SU-DHL-6 (cell line): ENCODE measurements around the gene NPAP1.

ENCODE experiments used
- H2AFZ ChIP-seq: fragments of 200-600 bp; sonication (generic); 2 replicates; pipeline ENCODE4 v1.6.1; 2014; ENCODE audit warnings: low read depth, mild to moderate bottlenecking, moderate library complexity, mixed read lengths, antibody characterized with exemption, low read length; ENCODE audit not compliant: severe bottlenecking
- H3F3A ChIP-seq: fragments of 200-600 bp; shearing (Covaris generic); 2 replicates; pipeline ENCODE4 v1.6.0; 2016; ENCODE audit warnings: antibody characterized with exemption, mild to moderate bottlenecking; ENCODE audit not compliant: insufficient read depth
- H3K27ac ChIP-seq: fragments of 200-600 bp; sonication (generic); 2 replicates; pipeline ENCODE4 v1.5.1; 2016; ENCODE audit warnings: low read depth, mild to moderate bottlenecking, low read length, moderate library complexity, mixed read lengths
- H3K27me3 ChIP-seq: fragments of 200-600 bp; sonication (generic), shearing (Covaris generic); 2 replicates; pipeline ENCODE4 v1.6.0; 2014; ENCODE audit warnings: mild to moderate bottlenecking, low read length
- H3K36me3 ChIP-seq: fragments of 200-600 bp; sonication (generic); 2 replicates; pipeline ENCODE4 v1.6.1; 2014; ENCODE audit warnings: mild to moderate bottlenecking, low read length, mixed read lengths
- H3K4me2 ChIP-seq: fragments of 300-600, 200-600 bp; shearing (Covaris generic), sonication (generic); 2 replicates; pipeline ENCODE4 v1.6.0; 2014; ENCODE audit warnings: low read length, low read depth, mild to moderate bottlenecking; ENCODE audit not compliant: poor library complexity, severe bottlenecking
- H3K4me3 ChIP-seq: fragments of 200-600 bp; sonication (generic); 2 replicates; pipeline ENCODE4 v1.5.1; 2014; ENCODE audit warnings: antibody characterized with exemption, low read length, mild to moderate bottlenecking, mixed read lengths; ENCODE audit not compliant: insufficient read depth, poor library complexity, severe bottlenecking
- H3K79me2 ChIP-seq: fragments of 200-600 bp; sonication (generic); 2 replicates; pipeline ENCODE4 v1.6.1; 2014; ENCODE audit warnings: mild to moderate bottlenecking, low read length, moderate library complexity; ENCODE audit not compliant: insufficient read depth
- H3K9ac ChIP-seq: fragments of 200-600 bp; sonication (generic); 2 replicates; pipeline ENCODE4 v1.7.0; 2014; ENCODE audit warnings: mild to moderate bottlenecking, low read length
- H3K9me2 ChIP-seq: fragments of 200-600 bp; sonication (generic); replicated peaks from 2 replicates; pipeline ENCODE4 v1.6.1; 2014; ENCODE audit warnings: low read length; ENCODE audit not compliant: insufficient read depth
- H3K9me3 ChIP-seq: fragments of 200-600 bp; sonication (generic); 2 replicates; pipeline ENCODE4 v1.6.1; 2014; ENCODE audit warnings: low read length, mixed read lengths; ENCODE audit not compliant: insufficient read depth
- H4K20me1 ChIP-seq: fragments of 200-600 bp; sonication (generic); 2 replicates; pipeline ENCODE4 v1.6.1; 2014; ENCODE audit warnings: low read depth, mild to moderate bottlenecking, antibody characterized with exemption, low read length, moderate library complexity, mixed read lengths
- CTCF ChIP-seq: fragments of 200-600 bp; sonication (generic); IDR thresholded peaks from one replicate; pipeline ENCODE4 v1.5.1; 2017; ENCODE audit warnings: antibody characterized with exemption, mild to moderate bottlenecking, low read length, moderate library complexity; ENCODE audit not compliant: insufficient read depth, poor library complexity, severe bottlenecking
- EZH2phosphoT487 ChIP-seq: fragments of 200-600 bp; sonication (generic), shearing (Covaris generic); conservative IDR thresholded peaks from 2 replicates; pipeline ENCODE4 v1.6.1; 2018; ENCODE audit warnings: mild to moderate bottlenecking, antibody characterized with exemption, low read length, moderate library complexity, mixed read lengths

The NPAP1 gene

GRCh38 chr15:24645627-24646026, 29.9 kb upstream of the NPAP1 start:
- no peak overlapping the region for H3K27ac ChIP-seq
- no peak overlapping the region for H3K9ac ChIP-seq
- no peak overlapping the region for H2AFZ ChIP-seq
- no peaks in the 10 kb centered on the region for H3K9me3 ChIP-seq
- no peaks in the 10 kb centered on the region for H3K79me2 ChIP-seq
- no peak overlapping the region for H3K4me3 ChIP-seq
- no peaks in the 10 kb centered on the region for H3K27me3 ChIP-seq
- H3K9me2 ChIP-seq: no peaks in the 10 kb centered on the region
- H4K20me1 ChIP-seq: no peaks in the 10 kb centered on the region
- no peaks in the 10 kb centered on the region for H3F3A ChIP-seq
- no peak overlapping the region for H3K4me2 ChIP-seq
- H3K36me3 ChIP-seq: no peaks in the 10 kb centered on the region
- TF ChIP-seq CTCF: no peak
- no peak for TF ChIP-seq EZH2phosphoT487

- TF ChIP-seq EZH2phosphoT487 (no peak), CTCF (no peak)
- H3K9me2 ChIP-seq: no peaks in the 10 kb centered on the region
- no peak overlapping the region for H3K4me2 ChIP-seq
- no peaks in the 10 kb centered on the region for H3K9me3 ChIP-seq
- no peaks in the 10 kb centered on the region for H4K20me1 ChIP-seq
- H3F3A ChIP-seq: no peaks in the 10 kb centered on the region
- no peak overlapping the region for H3K9ac ChIP-seq
- H3K27ac ChIP-seq: no peak overlapping the region
- H2AFZ ChIP-seq: no peak overlapping the region
- H3K36me3 ChIP-seq: no peaks in the 10 kb centered on the region
- no peaks in the 10 kb centered on the region for H3K79me2 ChIP-seq
- no peak overlapping the region for H3K4me3 ChIP-seq
- no peaks in the 10 kb centered on the region for H3K27me3 ChIP-seq
Measured at GRCh38 chr15:24659622-24660021, 16.0 kb upstream of the NPAP1 start.

GRCh38 chr15:24662991-24663390, 12.6 kb upstream of the NPAP1 start:
- Histone ChIP-seq H3F3A (no peaks in the 10 kb centered on the region), H3K9me2 (no peaks in the 10 kb centered on the region), H3K9me3 (no peaks in the 10 kb centered on the region), H3K9ac (no peak overlapping the region), H2AFZ (no peak overlapping the region), H3K36me3 (no peaks in the 10 kb centered on the region), H3K79me2 (no peaks in the 10 kb centered on the region), H3K4me2 (no peak overlapping the region), H3K27me3 (no peaks in the 10 kb centered on the region), H3K4me3 (no peak overlapping the region), H3K27ac (no peak overlapping the region), H4K20me1 (no peaks in the 10 kb centered on the region)
- TF ChIP-seq EZH2phosphoT487 (no peak), CTCF (no peak)
